ENCODE measurements around the gene CREBL2. TPM values are rescaled to one million over a fixed set of nuclear protein-coding genes. Genes with fewer than 3 reads are reported as not detected.
"Not testable (repeated sequence)": the region's sequence is repeated elsewhere in the genome, so short reads cannot be mapped to it uniquely, and the experiment has no call there.

CREBL2 gene
- total RNA-seq, 1 donor from 2014 or later, result 15.0 TPM

- DNase-seq (ENCODE audit: low read depth), result no peak
- no peak for TF ChIP-seq CTCF (conservative IDR thresholded peaks at IDR 0.05; ENCODE audit: low read depth, low read length)
- no peak overlapping the region for H3K4me3 ChIP-seq (ENCODE audit: low read depth, low read length)
Observed at GRCh38 chr12:12626471-12626870, 14.8 kb downstream of the CREBL2 start.

GRCh38 chr12:12627308-12627827 is 15.7 kb downstream of the CREBL2 start:
- DNase-seq (ENCODE audit: low read depth), result no peak
- TF ChIP-seq CTCF (conservative IDR thresholded peaks at IDR 0.05; ENCODE audit: low read depth, low read length), result no peak
- no peak overlapping the region for H3K4me3 ChIP-seq (ENCODE audit: low read depth, low read length)

GRCh38 chr12:12628013-12628412 is 16.3 kb downstream of the CREBL2 start:
- no peak for DNase-seq (ENCODE audit: low read depth)
- TF ChIP-seq CTCF (conservative IDR thresholded peaks at IDR 0.05; ENCODE audit: low read depth, low read length), result no peak
- H3K4me3 ChIP-seq (ENCODE audit: low read depth, low read length), result no peak overlapping the region

GRCh38 chr12:12630850-12631249 is 19.2 kb downstream of the CREBL2 start:
- DNase-seq (ENCODE audit: low read depth), result no peak
- H3K4me3 ChIP-seq (ENCODE audit: low read depth, low read length), result no peak overlapping the region
- TF ChIP-seq CTCF (conservative IDR thresholded peaks at IDR 0.05; ENCODE audit: low read depth, low read length), result no peak

GRCh38 chr12:12635651-12636050 is 24.0 kb downstream of the CREBL2 start:
- TF ChIP-seq CTCF (conservative IDR thresholded peaks at IDR 0.05; ENCODE audit: low read depth, low read length), result no peak
- no peak overlapping the region for H3K4me3 ChIP-seq (ENCODE audit: low read depth, low read length)
- DNase-seq (ENCODE audit: low read depth), result no peak

GRCh38 chr12:12636641-12637040 is 25.0 kb downstream of the CREBL2 start:
- TF ChIP-seq CTCF (conservative IDR thresholded peaks at IDR 0.05; ENCODE audit: low read depth, low read length), result no peak
- H3K4me3 ChIP-seq (ENCODE audit: low read depth, low read length), result no peak overlapping the region
- no peak for DNase-seq (ENCODE audit: low read depth)

- not testable (repeated sequence) for DNase-seq (ENCODE audit: low read depth); H3K4me3 ChIP-seq (ENCODE audit: low read depth, low read length)
Observed at GRCh38 chr12:12639995-12640394, 28.3 kb downstream of the CREBL2 start.

Data from epithelial cell of proximal tubule (primary cell).